Measurements from ENCODE around the gene CDK5R2.
"Not testable (repeated sequence)": the region's sequence is repeated elsewhere in the genome, so short reads cannot be mapped to it uniquely, and the experiment has no call there.

Gene CDK5R2

DNA sequence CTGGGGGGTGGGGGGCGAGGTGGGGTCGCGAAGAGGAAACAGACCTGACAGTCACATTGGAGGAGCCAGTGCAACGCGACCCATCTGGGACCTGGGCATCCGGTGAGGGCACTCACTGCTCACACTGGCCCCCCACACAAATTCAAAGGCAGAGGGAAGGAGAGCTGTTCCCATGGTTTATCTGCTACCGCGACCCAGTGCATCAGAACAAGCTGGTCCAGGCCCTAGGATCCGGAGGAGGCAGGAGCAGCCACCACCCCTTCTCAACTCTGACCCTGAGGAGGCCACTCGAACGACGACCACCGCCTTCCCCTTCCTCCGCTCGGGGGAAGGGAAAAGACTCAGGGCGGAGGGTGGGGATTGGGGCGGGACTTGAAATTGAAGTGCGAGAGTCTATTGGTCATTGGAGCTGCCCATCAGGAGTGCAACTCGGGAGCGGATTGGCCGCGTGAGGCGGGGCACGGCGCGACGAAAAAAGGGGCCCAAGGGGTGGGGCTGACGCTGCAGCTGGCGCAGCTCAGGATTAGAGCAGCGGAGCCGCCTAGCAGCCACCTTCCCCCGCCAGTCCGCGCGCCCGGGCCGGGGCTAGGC is at the start of gene CDK5R2:
Gene CDK5R2, plus strand, starts transcription at position 526 of the 591 bp plus-strand sequence. CDS start 155 bp downstream, outside the sequence.
- peak; percentile 90 for DNase-seq

GRCh38 chr2:218910741-218911140 is 48.7 kb upstream of the CDK5R2 start:
- DNase-seq = no peak

GRCh38 chr2:218920504-218920903 is 39.0 kb upstream of the CDK5R2 start:
- DNase-seq = no peak

GRCh38 chr2:218924757-218925156 is 34.7 kb upstream of the CDK5R2 start:
- no peak for DNase-seq

GRCh38 chr2:218925434-218925833 is 34.0 kb upstream of the CDK5R2 start:
- no peak for DNase-seq

DNA sequence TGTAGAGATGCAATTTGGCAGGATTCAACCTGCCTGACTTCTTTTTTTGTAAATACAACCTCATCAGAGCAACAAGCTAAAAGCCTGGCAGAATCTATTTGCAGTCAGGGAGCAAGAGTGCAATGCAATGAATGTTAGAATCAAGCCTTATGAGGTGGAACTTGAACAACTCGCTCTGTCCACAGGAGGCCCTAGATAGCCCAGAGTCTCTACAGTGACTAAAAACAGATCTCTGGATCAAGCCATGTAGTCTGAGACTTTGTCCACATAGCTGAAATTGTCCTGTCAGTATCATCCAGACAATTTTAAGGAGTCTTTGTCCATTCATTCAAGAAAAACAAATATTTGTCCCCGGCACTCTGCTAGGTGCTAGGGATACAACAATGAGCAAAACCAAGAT is 32.0 kb upstream of the CDK5R2 start:
- no peak for DNase-seq

DNA sequence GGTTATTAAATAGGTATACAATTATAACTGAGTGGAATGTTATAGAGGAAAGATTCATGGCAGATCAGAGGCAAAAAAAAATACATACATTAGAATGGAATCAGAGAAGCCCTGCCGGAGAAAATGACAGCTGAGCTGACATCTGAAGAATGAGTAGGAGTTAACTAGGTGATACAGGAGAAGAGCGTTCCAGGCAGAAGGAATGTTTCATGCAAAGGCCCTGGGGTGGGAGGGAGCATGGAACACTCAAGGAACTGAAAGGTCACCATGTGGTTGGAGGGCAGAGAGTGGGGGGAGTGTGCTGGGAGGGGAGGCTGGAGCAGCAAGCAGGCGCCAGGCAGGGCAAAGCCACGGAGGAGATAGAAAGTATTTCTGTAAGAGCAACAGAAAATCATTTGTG is 31.6 kb upstream of the CDK5R2 start:
- DNase-seq = no peak

DNA sequence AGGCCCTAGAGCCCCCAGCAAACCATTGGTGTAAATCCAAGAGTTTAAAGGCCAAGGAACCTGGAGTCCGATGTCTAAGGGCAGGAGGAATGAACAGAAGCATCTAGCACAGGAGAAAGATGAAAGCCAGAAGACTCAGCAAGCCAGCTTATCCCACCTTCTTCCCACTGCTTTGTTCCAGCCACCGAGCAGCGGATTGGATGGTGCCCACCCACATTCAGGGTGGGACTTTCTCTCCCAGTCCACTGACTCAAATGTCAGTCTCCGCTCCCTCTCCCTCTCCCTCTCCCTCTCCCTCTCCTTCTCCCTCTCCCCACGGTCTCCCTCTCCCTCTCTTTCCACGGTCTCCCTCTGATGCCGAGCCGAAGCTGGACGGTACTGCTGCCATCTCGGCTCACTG is 29.0 kb upstream of the CDK5R2 start:
- DNase-seq = not testable (repeated sequence)

- not testable (repeated sequence) for DNase-seq
These were observed 27.7 kb upstream of the CDK5R2 start for GRCh38 chr2:218931751-218932150.

DNA sequence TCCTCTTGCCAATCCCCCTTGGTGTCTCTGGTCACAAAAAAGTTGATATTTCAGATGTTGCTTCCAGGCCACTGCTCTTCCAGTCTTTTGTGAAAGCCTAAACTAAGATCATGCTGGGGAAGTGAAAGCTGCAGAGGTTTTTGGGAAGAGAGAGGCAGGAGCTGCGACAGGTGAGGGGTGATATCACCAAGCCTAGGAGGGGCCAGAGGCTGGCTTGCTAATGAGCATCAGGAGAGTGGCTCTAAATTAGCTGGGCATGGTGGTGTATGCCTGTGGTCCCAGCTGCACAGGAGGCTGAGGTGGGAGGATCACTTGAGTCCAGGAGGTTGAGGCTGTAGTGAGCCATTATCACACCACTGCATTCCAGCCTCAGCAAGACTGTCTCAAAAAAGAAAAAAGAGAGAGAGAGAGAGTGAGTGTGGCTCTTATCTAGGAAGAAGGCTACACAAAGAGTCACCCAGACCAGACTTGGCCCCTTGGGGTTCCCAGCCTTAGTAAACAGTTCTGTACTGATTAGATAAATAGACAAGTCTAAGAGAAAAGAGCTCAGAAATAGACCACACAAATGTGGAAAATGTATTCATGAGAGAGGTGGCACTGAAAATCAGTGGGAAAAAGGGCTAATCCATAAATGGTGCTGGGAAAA is 14.6 kb upstream of the CDK5R2 start:
- no peak for DNase-seq

GRCh38 chr2:218946621-218947020 is 12.8 kb upstream of the CDK5R2 start:
- no peak for DNase-seq

DNA sequence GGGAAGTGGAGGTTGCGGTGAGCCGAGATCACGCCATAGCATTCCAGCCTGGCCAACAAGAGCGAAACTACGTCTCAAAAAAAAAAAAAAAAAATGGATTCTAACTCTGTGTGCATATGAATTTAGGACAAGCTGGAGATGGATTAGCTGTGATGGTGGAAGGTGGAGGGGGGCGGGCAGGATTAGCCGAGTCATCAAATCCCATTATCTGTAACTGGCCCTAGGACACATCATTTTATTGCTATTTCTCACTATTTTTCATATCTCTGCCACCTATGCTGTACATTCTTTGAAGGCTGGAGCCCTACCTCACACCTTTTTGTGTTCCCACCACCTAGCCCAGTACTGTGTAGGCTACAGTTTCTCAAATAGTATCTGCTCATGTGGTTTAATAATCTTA is 7.3 kb upstream of the CDK5R2 start:
- no peak for DNase-seq

DNA sequence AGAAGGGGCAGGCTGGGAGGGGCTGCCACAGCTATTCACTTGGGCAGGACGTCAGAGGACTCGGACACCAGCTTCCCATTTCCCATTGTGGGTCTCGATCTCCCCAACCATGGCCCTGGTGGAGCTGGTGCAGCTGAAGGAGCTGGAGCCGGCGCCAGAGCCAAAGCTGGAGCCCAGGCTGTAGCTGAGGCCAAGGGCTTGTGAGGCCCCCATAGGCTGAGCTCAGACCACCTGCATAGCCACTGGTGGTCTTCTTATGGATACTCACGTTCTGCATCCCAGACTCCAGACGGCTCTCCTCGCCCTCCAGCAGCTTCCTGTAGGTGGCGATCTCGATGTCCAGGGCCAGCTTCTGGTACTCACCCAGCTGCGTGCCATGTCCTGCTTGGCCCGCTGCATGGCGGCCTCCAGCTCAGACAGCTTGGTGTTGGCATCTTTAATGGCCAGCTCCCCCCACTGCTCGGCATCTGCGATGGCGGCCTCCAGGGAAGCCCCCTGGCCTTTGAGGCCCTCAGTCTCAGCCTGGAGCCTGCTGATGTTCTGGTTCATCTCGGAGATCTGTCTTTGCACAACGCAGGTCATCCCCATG is 6.0 kb upstream of the CDK5R2 start:
- no peak for DNase-seq

GRCh38 chr2:218954541-218955300 is 4.7 kb upstream of the CDK5R2 start:
- no peak for DNase-seq

- no peak for DNase-seq
These were observed 3.4 kb upstream of the CDK5R2 start for GRCh38 chr2:218956039-218956438.

- no peak for DNase-seq
These were observed 1.8 kb upstream of the CDK5R2 start for GRCh38 chr2:218957671-218958070.

- DNase-seq = no peak
These were observed 1.2 kb upstream of the CDK5R2 start for GRCh38 chr2:218958276-218958675.

GRCh38 chr2:218959761-218960308 is 369 bp downstream of the CDK5R2 start:
- DNase-seq = no peak

- DNase-seq = no peak
These were observed 1.1 kb downstream of the CDK5R2 start for GRCh38 chr2:218960309-218961165.

- no peak for DNase-seq
These were observed 1.8 kb downstream of the CDK5R2 start for GRCh38 chr2:218961229-218961628.

DNA sequence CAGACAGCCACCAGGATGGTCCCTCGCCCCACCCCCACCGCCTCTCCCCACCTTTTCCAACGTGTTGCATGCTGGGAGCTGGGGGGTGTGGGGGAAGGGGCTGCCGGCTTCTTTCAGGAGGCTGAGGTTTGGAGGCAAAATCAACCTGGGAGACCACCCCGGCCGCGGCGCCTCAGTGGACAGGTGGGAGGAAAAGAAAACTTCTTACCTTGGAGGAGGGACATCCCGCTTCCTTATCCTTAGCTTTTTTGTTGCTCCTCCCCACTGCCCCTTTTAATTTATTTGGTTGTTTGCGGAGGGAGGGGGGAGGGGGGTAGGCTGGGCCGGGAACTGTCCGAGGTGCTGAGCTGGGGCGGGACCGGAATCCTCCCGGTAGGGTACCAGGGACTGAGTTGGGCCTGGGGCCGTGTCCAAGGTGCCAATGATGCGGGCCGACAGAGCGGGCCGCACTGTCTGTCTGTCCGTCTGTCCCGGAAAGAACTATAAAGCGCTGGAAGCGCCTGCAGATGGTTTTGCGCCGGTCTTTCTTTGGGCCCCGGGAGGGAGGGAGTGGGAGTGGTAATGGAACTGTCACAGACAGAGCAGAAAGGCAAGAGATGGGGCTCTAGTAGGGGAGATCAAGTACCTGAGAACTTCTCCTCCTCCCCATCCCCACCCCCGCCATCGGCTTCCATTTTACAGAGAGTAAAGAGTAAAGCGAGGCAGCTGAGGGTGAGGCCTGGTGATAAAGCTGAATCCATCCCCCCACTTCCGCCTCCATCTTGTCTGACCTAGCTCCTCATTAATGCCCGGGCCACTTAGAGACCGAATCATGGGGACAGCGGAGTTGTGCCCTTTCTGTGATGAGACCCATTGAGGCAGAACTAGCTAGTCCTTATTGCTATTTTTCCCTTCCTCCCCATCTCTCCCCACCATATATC is 2.4 kb downstream of the CDK5R2 start:
- no peak for DNase-seq
